ENCODE results near the gene TSPAN4.

The TSPAN4 gene

GRCh38 chr11:914747-915501 lies 72.3 kb downstream of the TSPAN4 start:
- no peak for DNase-seq
